HG03457 (cell line): ENCODE results near the gene MAP4K2.
A peak's percentile ranks its signal among the peaks of the same experiment; 100 is the strongest.

ENCODE experiments used
- ATAC-seq: cut with Tn5 transposase; IDR thresholded peaks from one replicate; pipeline ENCODE4 v1.9.1; 2021; ENCODE audit warnings: moderate number of reproducible peaks; ENCODE audit not compliant: unreplicated experiment

MAP4K2 gene

GRCh38 chr11:64793271-64794160 lies 9.5 kb downstream of the MAP4K2 start:
- no peak for ATAC-seq

- no peak for ATAC-seq
Observed at GRCh38 chr11:64792482-64792881, 10.5 kb downstream of the MAP4K2 start.

GRCh38 chr11:64791781-64792291 lies 11.2 kb downstream of the MAP4K2 start:
- no peak for ATAC-seq

- ATAC-seq = no peak
Observed at GRCh38 chr11:64790205-64791095, 12.6 kb downstream of the MAP4K2 start.

GRCh38 chr11:64789331-64790204 lies 13.4 kb downstream of the MAP4K2 start:
- ATAC-seq = no peak

GRCh38 chr11:64788321-64789215 lies 14.4 kb downstream of the MAP4K2 start:
- ATAC-seq = no peak

- no peak for ATAC-seq
Observed at GRCh38 chr11:64787526-64788320, 15.3 kb downstream of the MAP4K2 start.

GRCh38 chr11:64786308-64786707 lies 16.7 kb downstream of the MAP4K2 start:
- ATAC-seq = no peak

GRCh38 chr11:64784813-64785581 lies 18.0 kb downstream of the MAP4K2 start:
- no peak for ATAC-seq

- ATAC-seq = peak; percentile 62
Observed at GRCh38 chr11:64778473-64779298, 24.3 kb downstream of the MAP4K2 start, which contains the start of gene SF1. TSS of gene SF1 (minus strand) at chr11:64778542. CDS start at chr11:64778392, 150 bp downstream.

GRCh38 chr11:64778223-64778472 lies 24.9 kb downstream of the MAP4K2 start:
- peak; percentile 17 for ATAC-seq

GRCh38 chr11:64777449-64778222 lies 25.4 kb downstream of the MAP4K2 start:
- no peak for ATAC-seq

GRCh38 chr11:64776875-64777274 lies 26.1 kb downstream of the MAP4K2 start:
- no peak for ATAC-seq

GRCh38 chr11:64776425-64776824 lies 26.6 kb downstream of the MAP4K2 start:
- ATAC-seq = no peak

GRCh38 chr11:64774144-64774543 lies 28.9 kb downstream of the MAP4K2 start:
- no peak for ATAC-seq

- no peak for ATAC-seq
Observed at GRCh38 chr11:64772303-64773018, 30.6 kb downstream of the MAP4K2 start.
